GM03348 (cell line): ENCODE data around the gene DGCR2.
"Not testable (repeated sequence)": the region's sequence is repeated elsewhere in the genome, so short reads cannot be mapped to it uniquely, and the experiment has no call there.

Source experiments
- DNase-seq: peaks from one replicate; pipeline ENCODE4 v3.0.0; 2012; ENCODE audit warnings: low spot score

The DGCR2 gene

DNA sequence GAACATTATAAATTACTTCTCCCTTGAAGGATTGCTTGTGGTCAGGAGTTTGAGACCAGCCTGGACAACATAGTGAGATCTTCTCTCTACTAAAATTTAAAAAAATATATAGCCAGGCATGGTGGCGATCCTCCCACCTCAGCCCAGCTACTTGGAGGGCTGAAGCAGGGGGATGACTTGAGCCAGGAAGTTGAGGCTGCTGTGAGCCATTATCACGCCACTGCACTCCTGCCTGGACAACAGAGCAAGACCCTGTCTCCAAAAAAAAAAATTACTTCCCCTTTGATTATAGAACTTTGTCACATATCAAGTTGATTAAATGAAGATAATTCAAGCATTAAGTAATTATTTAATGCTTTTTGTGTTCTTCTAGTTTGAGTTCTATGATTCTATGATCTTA is 121.0 kb downstream of the DGCR2 start:
- no peak for DNase-seq

DNA sequence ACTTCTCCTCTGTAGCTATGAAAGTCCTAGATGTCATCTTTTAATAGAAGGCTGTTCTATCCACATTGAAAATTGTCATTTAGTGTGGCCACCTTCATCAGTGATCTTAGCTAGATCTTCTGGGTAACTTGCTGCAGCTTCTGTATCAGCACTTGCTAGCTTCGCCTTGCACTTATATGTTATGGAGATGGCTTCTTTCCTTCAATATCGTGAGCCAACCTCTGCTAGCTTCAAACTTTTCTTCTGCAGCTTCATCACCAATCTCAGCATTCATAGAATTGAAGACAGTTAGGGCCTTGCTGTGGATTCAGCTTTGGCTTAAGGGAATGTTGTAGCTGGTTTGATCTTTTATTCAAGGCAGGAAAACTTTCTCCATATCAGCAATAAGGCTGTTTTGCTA is 122.1 kb downstream of the DGCR2 start:
- DNase-seq, result not testable (repeated sequence)

DNA sequence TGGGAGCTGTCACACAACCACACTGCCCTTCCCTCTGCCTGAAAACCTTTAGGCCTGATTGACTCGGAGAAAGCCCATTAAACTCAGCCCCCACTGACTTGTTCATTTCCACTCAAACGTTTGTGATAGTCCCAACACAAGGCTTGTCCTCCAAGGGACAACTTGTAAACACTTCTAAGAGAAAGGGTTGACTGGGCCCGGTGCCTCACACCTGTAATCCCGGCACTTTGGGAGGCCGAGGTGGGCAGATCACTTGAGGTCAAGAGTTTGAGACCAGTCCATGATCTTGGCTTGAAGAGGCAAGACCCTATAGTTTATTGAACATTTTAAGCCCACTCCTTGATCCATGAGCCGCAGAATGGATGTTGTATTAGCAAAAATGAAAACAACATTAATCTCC is 122.8 kb downstream of the DGCR2 start:
- DNase-seq, result no peak

DNA sequence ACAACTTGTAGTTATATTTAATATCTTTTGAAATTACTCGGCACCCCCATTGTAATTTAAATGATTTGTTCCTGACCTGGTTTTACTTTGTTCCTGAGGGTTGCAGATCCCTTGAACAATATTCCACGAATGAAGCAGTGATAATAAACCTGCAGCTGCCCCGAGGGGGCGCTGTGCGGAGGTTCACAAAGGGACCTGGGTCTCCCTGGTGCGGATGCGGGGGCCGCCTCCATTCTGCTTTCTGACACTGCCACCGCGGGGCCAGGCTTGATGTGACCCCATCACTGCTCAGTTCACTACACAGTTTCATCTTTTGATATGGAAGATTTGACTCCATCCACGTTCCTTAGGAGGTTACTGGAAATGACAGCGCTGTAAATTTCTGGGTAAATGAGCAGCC is 123.2 kb downstream of the DGCR2 start:
- DNase-seq, result no peak

DNA sequence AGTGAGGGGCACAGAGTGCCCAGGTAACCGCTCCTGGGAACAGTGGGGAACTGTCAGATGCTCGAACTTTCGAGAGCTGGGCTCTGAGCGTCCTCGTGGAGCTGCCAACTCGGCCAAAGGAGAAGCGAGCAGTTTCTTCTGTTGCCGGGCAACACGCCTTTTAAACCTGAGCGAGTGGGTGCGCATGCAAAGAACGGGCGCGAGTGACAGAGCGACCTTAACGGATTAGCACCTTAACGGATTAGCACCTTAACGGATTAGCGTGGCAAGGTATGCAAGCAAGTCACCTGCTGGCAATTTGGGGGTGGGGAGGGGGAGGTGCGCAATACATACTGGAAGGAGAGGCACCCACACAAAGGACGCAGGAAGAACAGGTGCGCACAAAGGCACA is 124.3 kb downstream of the DGCR2 start:
- no peak for DNase-seq

DNA sequence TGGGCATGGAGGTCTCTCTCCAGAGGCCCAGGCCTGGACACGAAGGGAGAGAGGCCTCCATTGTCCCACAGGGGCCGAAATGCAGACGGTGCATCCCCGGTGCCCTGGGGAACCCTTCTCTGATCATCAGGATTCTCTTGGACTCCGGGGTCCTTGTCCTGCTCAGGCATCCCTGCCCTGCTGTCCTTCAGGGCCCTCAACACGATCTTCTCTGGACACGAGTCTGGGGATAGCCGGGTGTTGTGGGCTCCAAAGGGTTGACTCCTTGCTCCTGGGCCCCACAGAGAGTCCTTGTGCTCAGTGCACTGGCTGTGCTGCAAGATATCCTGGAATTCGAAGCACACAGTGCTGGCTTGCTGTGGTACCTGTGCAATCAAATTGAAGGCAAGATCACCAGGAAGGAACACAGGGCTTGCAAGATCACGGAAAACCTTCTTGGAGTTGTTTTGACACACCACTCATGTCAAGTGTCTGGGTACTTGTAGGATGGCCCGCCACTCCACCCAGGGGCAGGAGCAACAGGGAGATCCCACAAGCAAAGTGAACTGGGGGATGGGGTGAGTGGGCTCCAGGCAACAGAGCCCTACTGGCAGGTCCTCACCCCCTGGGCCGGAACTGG is 124.8 kb downstream of the DGCR2 start:
- DNase-seq, result no peak

DNA sequence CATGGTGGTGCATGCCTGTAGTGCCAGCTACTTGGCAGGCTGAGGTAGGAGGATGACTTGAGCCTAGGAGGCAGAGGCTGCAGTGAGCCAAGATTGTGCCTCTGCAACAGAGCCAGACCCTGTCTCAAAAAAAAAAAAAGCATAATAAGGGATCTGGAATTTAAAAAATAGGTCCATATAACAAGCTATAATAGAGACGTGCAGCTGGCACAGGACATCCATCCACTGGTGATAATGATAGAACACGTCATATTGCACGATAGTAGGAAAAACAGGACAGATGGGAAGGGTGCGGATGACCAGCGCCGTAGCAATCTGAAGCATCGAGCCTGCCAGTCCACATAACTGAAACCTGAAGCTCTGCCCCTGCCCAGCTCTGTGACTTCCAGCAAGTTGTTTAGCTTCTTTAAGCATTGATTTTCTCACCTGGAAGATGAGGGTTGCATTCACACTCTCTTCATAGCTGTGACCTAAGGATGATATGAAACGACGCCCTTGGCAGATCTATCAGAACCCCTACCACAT is 125.8 kb downstream of the DGCR2 start:
- DNase-seq, result no peak

DNA sequence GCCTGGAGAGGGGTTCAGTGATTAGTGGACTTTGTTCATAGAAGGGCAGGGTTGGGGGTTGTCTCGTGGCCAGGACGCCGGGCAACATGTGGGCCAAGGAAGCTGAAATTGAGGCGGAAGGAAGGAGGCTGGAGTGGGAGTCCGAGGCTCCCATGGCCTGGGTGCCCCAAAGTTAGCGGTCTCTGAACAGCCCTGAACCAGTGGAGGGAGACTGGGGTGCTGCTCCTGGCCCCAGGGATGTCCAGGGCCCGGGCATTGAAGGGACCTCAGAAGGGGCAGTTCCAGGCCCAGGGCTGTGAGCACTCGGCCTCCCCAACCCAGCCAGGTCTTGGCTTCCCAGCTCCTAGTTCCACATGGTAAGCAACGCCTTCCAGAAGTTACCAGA is 126.9 kb downstream of the DGCR2 start:
- no peak for DNase-seq

DNA sequence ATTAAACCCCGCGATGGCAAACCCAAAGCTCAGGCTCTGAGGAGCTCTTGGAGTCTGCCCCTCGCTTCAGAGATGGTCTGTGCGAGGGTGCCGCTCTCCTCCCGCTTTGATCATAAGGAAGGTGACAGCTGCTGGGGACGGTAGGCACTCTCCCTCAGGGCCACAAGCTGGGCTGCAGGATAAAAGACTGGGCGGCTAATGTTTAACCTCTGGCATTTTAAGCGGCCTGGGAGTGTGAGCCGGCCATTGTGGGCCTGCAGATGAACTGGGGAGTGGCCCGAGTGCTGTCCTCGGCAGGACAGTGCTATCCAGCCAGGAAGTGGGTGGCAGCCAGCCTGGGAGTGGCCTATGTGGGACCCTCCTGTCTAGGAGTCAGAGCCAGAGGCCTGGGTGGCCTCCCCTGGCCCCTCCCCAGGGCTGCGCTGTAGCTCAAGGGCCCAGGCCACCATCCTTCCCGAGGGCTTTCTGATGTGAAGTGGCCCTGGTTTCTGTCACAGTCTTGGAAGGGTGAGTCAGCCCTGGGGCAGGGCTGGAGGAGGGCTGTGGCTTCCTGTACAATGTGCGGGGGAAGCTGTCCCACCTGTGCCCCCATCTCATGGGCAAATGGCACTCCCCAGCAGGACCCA is 127.4 kb downstream of the DGCR2 start:
- no peak for DNase-seq

DNA sequence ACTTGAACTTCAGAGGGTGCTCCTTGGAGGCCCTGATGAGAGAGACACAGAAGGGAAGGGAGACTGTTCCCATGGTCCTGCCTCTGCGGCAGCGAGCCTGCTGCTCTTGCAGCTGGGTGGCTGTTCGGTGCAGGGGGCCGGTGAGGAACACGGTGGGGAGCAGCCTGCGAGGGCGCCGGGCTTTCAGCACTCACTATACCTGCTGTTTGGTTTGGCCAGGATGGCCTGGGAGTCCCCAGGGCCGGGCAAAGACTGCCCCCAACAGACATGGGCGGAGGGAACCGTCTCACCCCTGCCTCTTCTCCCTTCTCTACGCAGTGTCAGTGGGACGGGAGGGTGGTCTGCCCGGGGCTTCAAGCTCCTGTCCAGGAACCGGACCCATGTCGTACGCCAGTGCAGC is 128.2 kb downstream of the DGCR2 start:
- DNase-seq, result no peak

DNA sequence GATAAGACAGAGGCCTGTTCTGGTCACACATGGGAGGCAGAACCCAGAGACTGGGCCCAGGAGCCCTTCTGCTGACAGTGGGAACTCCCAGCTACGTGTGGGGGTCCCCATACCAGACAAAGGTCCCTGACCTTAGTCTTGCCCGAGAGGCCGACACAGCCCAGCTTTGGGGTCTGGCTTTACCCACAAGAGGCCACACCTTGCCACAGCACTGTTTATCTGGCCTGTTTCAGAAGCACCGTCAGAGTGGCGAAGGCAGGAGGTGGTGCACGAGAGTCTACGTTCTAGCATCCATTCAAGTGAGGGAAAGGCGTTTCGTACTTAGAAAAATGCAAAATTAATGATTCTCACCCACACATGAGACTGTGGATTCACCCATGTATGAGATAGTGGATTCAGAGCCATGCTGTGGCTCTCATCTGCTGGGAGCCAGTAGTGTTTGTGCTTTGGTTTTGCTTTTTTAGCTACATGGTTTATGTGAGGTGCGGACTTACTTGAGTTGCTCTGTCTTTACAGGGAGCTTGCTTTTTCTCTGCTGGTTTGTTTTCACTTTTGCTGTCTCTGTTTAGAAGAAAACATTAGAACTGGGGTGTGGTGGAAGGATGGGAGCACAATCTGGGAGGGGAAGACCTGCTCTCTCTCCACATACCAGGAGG is 129.5 kb downstream of the DGCR2 start:
- no peak for DNase-seq

DNA sequence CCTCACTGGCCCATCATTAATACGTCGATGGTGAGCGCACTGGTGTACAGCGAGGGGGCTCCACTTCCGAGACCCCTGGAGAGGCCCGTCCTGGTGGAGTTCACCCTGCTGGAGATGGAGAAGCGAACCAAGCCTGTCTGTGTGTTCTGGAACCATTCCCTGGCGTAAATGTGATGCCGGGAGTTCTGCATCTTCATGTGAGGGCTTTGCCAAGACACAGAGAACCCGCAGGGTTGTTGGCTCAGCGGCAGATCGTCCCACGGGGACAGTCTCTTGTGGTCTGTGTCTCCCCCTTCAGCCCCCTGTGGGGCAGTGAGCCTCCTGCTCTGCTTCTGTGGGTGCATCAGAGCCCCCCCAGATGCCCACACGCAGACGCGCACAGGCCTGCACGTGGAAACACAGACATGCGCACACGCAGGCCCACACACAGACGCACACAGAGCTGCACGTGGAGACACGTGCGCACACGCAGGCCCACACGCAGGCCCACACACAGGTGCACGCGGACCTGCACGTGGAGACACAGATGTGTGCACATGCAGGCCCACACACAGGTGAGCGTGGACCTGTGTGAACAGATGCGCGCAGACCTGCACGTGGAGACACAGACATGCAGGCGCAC is 130.3 kb downstream of the DGCR2 start:
- no peak for DNase-seq

DNA sequence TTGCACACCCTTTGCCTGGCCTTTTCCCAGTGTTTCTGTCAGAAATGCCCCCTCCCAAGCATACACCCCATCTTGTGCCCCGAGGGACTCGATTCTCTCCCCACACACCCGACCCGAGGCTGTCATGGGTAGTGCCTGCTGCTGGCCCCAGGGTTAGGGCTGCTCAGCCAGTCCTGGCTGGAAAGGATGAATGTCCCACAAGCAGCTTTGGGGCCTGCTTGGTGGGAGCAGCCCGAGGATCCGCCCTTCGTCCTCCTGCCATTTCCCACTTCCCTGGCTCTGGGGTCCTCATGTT is 131.1 kb downstream of the DGCR2 start:
- DNase-seq, result no peak

DNA sequence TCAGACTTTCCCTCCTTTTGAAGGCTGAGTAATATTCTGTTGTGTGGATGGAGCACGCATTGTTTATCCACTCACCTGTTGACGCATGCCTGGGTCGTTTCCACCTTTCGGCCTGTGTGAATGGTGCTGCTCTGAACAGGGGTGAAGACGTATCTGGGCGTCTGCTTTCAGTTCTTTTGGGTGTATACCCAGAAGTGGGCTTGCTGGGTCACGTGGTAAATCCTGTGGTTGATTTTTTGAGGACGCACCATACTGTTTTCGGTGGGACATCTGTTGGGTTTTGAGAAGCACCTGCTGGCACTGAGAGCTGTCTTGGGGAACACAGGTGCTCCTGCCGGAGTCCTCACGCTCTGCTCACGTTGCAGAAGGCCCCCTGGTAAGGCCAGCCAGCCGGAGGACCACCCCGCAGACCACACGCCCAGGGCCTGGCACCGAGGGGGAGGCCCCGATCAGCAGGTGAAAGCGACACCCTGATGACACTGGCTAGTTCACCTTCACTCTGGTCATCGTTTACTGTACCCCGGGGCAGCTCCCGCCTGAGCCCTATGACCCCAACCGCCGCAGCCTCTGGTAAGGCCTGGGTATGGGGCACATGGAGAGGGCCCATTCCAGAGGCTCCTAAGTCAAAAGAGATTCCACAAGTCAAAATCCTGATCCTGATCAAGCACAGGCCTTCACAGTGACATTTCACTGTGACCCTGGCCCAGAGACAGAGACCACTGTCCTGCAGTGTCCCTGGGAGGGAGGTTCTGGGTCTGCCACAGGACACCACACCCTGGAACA is 131.7 kb downstream of the DGCR2 start:
- no peak for DNase-seq

DNA sequence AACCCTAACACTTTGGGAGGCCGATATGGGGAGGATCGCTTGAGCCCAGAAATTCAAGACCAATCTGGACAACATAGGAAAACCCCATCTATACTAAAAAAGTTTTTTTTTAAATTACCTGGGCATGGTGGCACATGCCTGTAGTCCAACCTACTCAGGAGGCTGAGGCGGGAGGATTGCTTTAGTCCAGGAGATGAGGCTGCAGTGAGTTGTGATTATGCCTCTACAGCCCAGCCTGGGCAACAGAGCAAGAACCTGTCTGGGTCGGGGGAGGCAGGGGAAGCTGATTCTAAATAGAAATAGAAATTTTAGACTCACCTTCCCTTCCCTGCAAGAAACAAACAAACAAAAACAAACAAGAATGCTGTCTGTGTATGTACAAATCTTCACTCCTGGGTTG is 133.3 kb downstream of the DGCR2 start:
- DNase-seq, result no peak

DNA sequence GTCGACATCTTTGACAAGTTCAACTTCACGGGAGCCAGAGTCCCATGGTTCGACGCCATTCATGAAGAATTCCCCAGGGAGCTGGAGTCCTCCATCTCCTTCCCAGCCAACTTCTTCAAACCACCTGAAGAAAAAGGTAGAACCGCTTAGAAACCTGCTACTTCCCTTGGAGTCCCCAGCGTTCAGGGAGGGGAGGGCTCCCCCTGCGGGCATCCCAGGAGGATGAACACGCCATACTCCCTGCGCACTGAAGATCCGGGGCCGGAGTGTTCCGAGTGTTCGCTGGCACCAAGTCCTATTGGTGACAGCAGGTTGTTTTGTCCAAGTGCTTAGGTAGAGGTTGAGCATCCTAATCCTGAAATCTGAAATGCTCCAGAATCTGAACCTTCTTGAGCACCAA is 134.4 kb downstream of the DGCR2 start:
- DNase-seq, result peak; percentile 56

DNA sequence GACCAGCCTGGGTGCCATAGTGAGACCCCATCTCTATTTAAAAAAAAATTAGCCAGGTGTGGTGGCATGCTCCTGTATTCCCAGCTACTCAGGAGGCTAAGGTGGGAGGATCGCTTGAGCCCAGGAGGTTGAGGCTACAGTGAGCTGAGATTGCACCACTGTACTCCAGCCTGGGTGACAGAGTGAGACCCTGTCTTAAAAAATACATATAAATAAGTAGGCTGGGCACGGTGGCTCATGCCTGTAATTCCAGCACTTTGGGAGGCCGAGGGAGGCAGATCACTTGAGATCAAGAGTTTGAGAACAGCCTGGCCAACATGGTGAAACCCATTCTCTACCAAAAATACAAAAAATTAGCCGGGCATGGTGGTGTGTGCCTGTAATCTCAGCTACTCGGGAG is 135.1 kb downstream of the DGCR2 start:
- DNase-seq, result not testable (repeated sequence)
